Stimulated activated naive CD4-positive, alpha-beta T cell treated with Interleukin-2 at 50 U/mL for 16 hours (primary cell): ENCODE measurements around the gene KLHL29.
"Not testable (repeated sequence)": the region's sequence is repeated elsewhere in the genome, so short reads cannot be mapped to it uniquely, and the experiment has no call there.

Experiments
- DNase-seq: peaks from one replicate; lab custom pipeline; 2025; lab: John Stamatoyannopoulos, UW

The KLHL29 gene

GRCh38 chr2:23721454-23721826, 336.5 kb downstream of the KLHL29 start:
- DNase-seq: no peak

DNA sequence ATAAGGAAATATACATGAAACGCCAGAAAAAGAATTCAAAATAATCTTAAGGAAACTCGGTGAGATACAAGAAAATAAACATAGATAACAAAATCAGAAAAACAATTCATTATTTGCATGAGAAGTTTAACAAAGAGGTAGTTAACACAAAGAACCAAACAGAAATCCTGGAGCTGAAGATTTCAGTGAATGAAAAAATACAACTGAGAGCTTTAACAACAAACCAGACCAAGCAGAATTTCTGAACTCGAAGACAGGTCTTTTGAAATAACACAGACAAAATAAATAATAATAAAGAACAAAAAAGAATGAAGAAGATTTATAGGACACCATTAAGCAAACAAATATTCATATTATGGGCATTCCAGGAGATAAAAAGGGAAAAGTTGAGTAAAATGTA, 337.3 kb downstream of the KLHL29 start:
- DNase-seq: no peak

DNA sequence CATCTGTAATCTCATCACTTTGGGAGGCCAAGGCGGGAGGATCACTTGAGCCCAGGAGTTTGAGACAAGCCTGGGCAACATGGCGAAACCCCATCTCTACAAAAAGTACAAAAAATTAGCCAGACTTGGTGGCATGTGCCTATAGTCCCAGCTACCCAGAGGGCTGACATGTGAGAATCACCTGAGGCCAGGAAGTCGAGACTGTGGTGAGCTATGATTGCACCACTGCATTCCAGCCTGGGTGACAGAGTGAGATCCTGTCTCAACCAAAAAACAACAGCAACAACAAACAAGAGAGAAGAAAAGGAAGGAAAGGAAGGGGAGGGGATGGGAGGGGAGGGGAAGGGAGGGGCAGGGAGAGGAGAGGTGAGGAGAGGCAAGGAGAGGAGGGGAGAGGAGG, 338.1 kb downstream of the KLHL29 start:
- not testable (repeated sequence) for DNase-seq

DNA sequence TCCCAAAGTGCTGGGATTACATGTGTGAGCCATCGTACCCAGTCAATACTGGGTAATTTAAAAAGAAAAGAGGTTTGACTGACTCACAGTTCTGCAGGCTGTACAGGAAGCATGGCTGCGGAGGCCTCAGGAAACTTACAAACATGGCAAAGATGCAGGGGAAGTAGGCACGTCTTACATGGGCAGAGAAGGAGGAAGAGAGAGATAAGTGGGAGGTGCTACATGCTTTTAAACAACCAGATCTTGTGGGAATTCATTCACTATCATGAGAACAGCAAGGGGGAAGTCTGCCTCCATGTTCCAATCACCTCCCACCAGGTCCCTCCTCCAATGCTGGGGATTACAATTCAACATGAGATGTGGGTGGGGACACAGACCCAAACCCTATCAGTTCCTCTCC, 349.4 kb downstream of the KLHL29 start:
- DNase-seq: no peak

GRCh38 chr2:23736783-23737182, 351.8 kb downstream of the KLHL29 start:
- not testable (repeated sequence) for DNase-seq

DNA sequence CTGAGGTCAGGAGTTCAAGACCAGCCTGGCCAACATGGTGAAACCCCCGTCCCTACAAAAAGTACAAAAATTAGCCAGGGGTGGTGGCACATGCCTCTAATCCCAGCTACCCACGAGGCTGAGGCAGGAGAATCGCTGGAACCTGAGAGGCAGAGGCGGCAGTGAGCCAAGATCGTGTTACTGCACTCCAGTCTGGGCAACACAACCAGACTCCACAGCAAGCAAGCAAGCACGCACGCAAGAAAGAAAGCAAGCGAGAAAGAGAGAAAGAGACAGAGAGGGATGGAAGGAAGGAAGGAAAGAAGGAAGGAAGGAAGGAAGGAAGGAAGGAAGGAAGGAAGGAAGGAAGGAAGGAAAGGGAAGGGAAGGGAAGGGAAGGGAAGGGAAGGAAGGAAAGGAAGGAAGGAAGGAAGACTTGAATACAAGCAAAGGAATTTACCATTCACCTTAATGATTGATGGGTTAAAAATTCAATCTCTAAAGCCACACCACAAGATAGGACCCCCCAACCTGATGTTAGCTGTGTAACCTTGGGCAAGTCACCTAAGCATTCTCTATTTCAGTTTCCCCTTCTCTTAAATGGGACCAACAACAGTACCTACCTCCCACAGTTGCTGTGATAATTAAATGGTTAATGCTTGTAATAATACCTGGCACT, 360.2 kb downstream of the KLHL29 start:
- no peak for DNase-seq

GRCh38 chr2:23745726-23746105, 360.7 kb downstream of the KLHL29 start:
- DNase-seq: no peak

- DNase-seq: no peak
Observed at GRCh38 chr2:23746141-23746863, 361.3 kb downstream of the KLHL29 start.

DNA sequence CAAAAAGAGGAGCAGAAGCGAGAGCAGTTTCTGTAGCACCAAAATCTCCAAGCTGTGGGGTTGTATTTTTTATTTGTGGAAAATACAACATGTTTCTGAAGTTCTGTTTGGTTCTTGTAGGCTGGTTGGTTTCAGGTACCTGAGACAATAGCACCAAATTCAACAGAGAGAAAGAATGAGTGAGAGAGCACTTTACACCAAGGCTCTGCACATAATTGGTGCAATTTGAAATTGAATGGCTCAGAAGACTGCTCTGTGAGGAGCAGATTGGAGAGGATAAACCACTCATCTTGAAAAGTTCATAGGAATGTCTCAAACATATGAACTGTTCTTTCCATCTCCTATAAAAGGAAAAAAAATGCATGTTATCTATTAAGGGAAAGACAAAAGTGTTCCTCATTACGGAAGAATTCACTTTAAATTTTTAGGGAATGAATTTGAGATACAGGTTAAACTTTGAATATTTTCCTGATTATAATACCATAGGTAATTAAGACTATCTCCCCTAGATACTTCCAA, 366.8 kb downstream of the KLHL29 start:
- DNase-seq: no peak

GRCh38 chr2:23753291-23754010, 368.5 kb downstream of the KLHL29 start:
- no peak for DNase-seq

DNA sequence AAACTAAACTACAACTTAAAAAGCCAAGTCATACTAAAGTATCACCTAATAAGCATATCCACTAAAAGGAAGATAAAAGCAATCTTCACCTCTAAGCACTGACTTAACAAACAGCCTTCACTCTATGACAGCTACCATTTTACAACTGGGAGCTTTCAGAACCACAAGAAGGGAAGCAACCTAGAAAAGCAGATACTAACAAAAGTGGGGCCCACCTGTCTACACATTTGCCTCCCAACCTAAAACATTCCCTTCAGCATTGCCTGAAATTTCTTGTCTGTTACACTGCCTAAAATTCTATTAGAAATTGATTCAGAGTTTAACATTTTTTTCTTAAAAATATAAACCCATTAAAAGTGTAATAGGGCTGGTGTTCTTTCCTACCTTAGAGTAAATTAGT, 370.0 kb downstream of the KLHL29 start:
- no peak for DNase-seq

DNA sequence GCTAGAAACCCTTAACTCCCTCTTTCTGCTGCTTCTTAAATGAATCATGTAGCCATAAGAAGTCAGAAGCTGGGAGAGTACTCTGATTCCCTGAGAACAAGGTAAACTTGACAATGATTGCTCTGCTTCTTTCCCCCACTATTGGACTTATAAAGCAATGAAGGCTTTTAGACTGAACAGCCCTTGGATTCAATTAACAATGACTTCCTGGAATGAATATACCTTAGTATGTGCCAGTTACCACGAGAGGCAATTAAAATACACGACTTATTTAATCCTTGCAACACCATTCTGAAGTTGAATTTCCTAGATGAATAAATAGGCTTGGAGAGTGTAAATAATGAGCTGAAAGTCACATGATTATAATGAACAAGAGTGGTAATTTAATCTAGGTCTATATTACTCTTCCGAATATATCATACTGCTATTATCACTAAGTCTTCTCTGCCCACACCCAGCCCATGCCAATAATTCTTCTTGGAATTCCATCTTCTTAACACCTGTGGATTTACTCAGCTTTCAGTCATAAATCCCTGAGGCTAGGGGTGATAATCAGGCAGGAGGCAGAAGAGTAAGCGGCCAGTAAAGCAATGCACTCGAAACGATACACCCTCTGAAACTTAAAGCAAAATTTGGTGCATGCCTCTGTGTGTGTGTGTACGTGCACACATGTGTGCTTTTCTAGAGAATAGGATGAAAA, 371.8 kb downstream of the KLHL29 start:
- DNase-seq: no peak

DNA sequence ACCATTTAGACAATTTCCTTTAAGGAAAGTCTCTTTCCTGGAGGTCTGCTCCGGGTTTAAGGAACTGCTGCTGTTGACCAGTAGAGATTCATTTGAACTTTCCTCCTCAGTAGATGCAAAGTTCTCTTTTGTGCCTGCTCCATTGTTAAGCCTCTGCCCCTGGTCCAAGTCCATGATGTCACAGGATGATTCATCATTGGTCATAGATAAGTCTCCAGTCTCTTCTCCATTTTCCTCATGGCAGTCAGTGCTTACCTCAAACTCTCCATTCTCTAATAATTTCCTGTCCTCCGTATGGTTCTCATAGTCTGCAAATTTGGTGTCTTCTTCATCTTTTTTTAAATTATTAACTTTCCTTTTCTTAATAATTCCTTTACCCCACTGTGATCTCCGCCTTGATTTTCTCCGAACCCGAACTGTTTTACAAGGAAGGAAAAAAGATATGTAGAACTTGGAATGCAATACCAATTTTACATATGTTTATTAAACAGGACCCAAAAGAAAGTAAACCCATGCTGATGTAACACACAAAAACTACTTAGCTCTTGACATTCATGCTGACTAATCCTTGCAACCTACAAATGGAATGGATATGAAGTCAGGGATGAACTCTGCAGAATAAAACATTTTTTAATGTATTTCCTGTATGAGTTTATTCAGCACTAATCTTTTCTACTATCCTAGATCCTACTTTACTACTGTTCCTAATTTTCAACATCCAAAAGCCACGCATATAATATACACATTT, 372.9 kb downstream of the KLHL29 start:
- no peak for DNase-seq
